Endodermal cell (in vitro differentiated cells): ENCODE data around the gene PACRG. TPM values are rescaled to one million over a fixed set of nuclear protein-coding genes. Genes with fewer than 3 reads are reported as not detected.

Experiments used
- DNase-seq: peaks from one replicate; pipeline ENCODE4 v3.0.0-alpha.2; 2017
- H3K27ac ChIP-seq: 2 replicates; pipeline ENCODE4 v1.5.1; 2013; ENCODE audit warnings: mild to moderate bottlenecking, low read depth, low read length, moderate library complexity
- H3K27me3 ChIP-seq: 2 replicates; pipeline ENCODE4 v1.6.1; 2013; ENCODE audit warnings: mild to moderate bottlenecking, low read length, moderate library complexity; ENCODE audit not compliant: insufficient read depth, control insufficient read depth, poor library complexity, severe bottlenecking
- H3K36me3 ChIP-seq: 2 replicates; pipeline ENCODE4 v1.7.0; 2013; ENCODE audit warnings: mild to moderate bottlenecking, low read length, moderate library complexity; ENCODE audit not compliant: control insufficient read depth, insufficient read depth
- H3K4me1 ChIP-seq: one replicate; pipeline ENCODE4 v1.7.0; 2013; ENCODE audit warnings: low read length; ENCODE audit not compliant: control insufficient read depth, insufficient read depth
- H3K4me3 ChIP-seq: 2 replicates; pipeline ENCODE4 v1.5.1; 2013; ENCODE audit warnings: mild to moderate bottlenecking, low read length, moderate library complexity
- H3K9ac ChIP-seq: 2 replicates; pipeline ENCODE4 v1.6.1; 2013; ENCODE audit warnings: mild to moderate bottlenecking, low read length, moderate library complexity; ENCODE audit not compliant: poor library complexity, severe bottlenecking; ENCODE audit errors: extremely low read depth
- H3K9me3 ChIP-seq: 2 replicates; pipeline ENCODE4 v1.6.1; 2013; ENCODE audit warnings: mild to moderate bottlenecking, low read length, moderate library complexity; ENCODE audit not compliant: control insufficient read depth
- H3K27ac Mint-ChIP-seq: 2 replicates; pipeline ENCODE4 v1.8.0; 2020; ENCODE audit warnings: mixed read lengths
- H3K27me3 Mint-ChIP-seq: 2 replicates; pipeline ENCODE4 v1.8.0; 2021; ENCODE audit warnings: mild to moderate bottlenecking, mixed read lengths; ENCODE audit not compliant: insufficient read depth
- H3K36me3 Mint-ChIP-seq: 2 replicates; pipeline ENCODE4 v1.8.0; 2020; ENCODE audit warnings: low read depth, mixed read lengths
- H3K4me1 Mint-ChIP-seq: 2 replicates; pipeline ENCODE4 v1.8.0; 2020; ENCODE audit warnings: mixed read lengths
- H3K4me3 Mint-ChIP-seq: 2 replicates; pipeline ENCODE4 v1.8.0; 2020; ENCODE audit warnings: mild to moderate bottlenecking, moderate library complexity, mixed read lengths
- H3K9me3 Mint-ChIP-seq: 2 replicates; pipeline ENCODE4 v1.8.0; 2020; ENCODE audit warnings: mild to moderate bottlenecking, mixed read lengths
- CTCF ChIP-seq: fragments of 200-600 bp; sonication (generic); conservative IDR thresholded peaks from 2 replicates; pipeline ENCODE4 v1.5.0; 2021; ENCODE audit warnings: antibody characterized with exemption, mild to moderate bottlenecking
- WGBS, 2 experiments: methylation state at CpG; one replicate each; pipeline versions ENCODE4 v1.1.5 to v1.1.7; 2013; ENCODE audit warnings: missing lambda C conversion rate in 2 of 2, mixed read lengths in 1 of 2; ENCODE audit not compliant: insufficient coverage in 1 of 2, insufficient read length in 1 of 2; 5-methylcytosine and 5-hydroxymethylcytosine counted together
- total RNA-seq, 2 donors: library from RNA; stranded (reverse); fragmentation: NEBNext Ultra II Directional in 1 of 2; extraction: Animal tissue kit (Norgen Biotek cat#: 25700) in 1 of 2; gene quantifications; 2 replicates in 1 of 2; 3 replicates in 1 of 2; pipeline ENCODE4 v1.2.1, GENCODE V29; 2021

PACRG gene
- total RNA-seq, 2 donors from 2014 or later: 0.42 to 0.44 TPM

GRCh38 chr6:163099621-163100171 lies 371.9 kb downstream of the PACRG start:
- H3K36me3 ChIP-seq: no peaks in the 10 kb centered on the region
- Mint-ChIP-seq H3K27ac (no peak overlapping the region), H3K36me3 (no peaks in the 10 kb centered on the region), H3K9me3 (no peaks in the 10 kb centered on the region), H3K4me1 (peaks cover 2% of the 10 kb centered on the region), H3K27me3 (no peaks in the 10 kb centered on the region), H3K4me3 (no peak overlapping the region)
- 72 to 88% methylated on average over 10 to 27 of the region's 27 CpGs for WGBS, 2 experiments
- peak; percentile 78 for DNase-seq
- no peak overlapping the region for H3K4me3 ChIP-seq
- H3K27ac ChIP-seq: peak overlapping the region; percentile 12
- no peaks in the 10 kb centered on the region for H3K27me3 ChIP-seq
- no peak overlapping the region for H3K9ac ChIP-seq
- TF ChIP-seq CTCF: no peak
- no peaks in the 10 kb centered on the region for H3K4me1 ChIP-seq
- H3K9me3 ChIP-seq: no peaks in the 10 kb centered on the region

GRCh38 chr6:163100259-163100658 lies 372.5 kb downstream of the PACRG start:
- H3K9me3 Mint-ChIP-seq: no peaks in the 10 kb centered on the region
- H3K27ac Mint-ChIP-seq: no peak overlapping the region
- no peaks in the 10 kb centered on the region for H3K27me3 Mint-ChIP-seq
- no peaks in the 10 kb centered on the region for H3K36me3 Mint-ChIP-seq
- no peak overlapping the region for H3K4me3 Mint-ChIP-seq
- Histone ChIP-seq H3K4me1 (no peaks in the 10 kb centered on the region), H3K27ac (no peak overlapping the region), H3K9me3 (no peaks in the 10 kb centered on the region), H3K36me3 (no peaks in the 10 kb centered on the region), H3K4me3 (no peak overlapping the region), H3K9ac (no peak overlapping the region), H3K27me3 (no peaks in the 10 kb centered on the region)
- H3K4me1 Mint-ChIP-seq: peaks cover 2% of the 10 kb centered on the region
- TF ChIP-seq CTCF: no peak
- DNase-seq: no peak
- WGBS, 2 experiments: 95 to 97% methylated on average over 17 to 27 of the region's 27 CpGs

GRCh38 chr6:163113358-163113962 lies 385.7 kb downstream of the PACRG start:
- DNase-seq: no peak
- Mint-ChIP-seq H3K4me1 (no peaks in the 10 kb centered on the region), H3K9me3 (peaks cover 19% of the 10 kb centered on the region), H3K4me3 (no peak overlapping the region), H3K27ac (no peak overlapping the region), H3K36me3 (no peaks in the 10 kb centered on the region), H3K27me3 (no peaks in the 10 kb centered on the region)
- H3K27ac ChIP-seq: no peak overlapping the region
- H3K4me3 ChIP-seq: no peak overlapping the region
- no peak overlapping the region for H3K9ac ChIP-seq
- no peaks in the 10 kb centered on the region for H3K4me1 ChIP-seq
- H3K9me3 ChIP-seq: peaks cover 15% of the 10 kb centered on the region
- WGBS, 2 experiments: 85% methylated on average over 2 of the region's 2 CpGs; no CpG with 5 or more reads in 1 of the 2 experiments
- no peaks in the 10 kb centered on the region for H3K27me3 ChIP-seq
- TF ChIP-seq CTCF: no peak
- H3K36me3 ChIP-seq: no peaks in the 10 kb centered on the region
